Hematopoietic multipotent progenitor cell treated with erythropoietin and hydrocortisone succinate and interleukin-3 and kit ligand, for 8 days (in vitro differentiated cells): ENCODE data around the gene GLI3.
A peak's percentile ranks its signal among the peaks of the same experiment; 100 is the strongest.

Source experiments
- DNase-seq: peaks from one replicate; pipeline ENCODE4 v3.0.0-alpha.2; 2015

Gene GLI3

DNA sequence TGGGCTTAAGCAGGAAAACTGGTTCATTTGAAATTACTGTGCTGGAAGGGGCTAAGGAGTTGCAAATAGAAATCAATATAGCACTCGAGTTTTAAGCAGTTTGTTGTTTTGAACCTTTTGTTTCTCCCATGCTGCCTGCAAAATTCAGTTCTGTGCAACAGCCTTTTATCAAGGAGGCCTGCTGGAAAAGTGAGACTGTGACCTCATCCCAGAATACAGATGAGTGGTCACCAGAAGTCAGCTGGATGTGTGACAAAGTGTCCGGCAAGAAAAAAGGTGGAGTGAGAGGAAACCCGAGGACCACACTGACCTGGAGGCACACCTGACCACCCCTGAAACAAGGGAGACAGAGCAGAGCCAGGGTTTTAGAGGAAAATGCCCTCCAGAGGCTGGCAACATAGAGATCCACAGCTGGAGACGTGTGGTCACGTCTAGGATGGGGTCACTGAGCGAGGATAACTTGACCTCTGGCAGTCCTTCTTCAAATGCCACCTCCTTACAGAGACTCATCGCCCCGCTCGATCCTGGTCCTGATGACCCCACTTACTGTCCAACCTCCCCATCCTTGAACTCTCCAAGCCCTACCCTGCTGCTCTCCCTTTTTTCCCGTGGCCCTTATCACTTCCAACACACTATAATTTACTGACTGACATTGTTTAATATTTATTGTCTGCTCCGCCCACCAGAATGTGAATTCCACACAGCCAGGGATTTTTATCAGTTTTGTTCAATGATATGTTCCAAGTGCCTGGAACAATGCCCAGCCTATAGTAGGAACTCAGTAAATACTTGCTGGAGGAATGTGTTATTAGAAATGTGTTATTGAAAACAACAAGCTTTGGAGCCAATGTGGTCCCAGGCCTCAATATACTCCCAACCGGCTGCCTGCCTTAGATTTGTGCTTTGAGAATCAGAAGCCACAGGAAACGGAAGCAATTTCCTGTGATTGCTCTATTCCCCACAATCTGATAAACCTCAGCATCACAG lies 243.8 kb downstream of the GLI3 start:
- no peak for DNase-seq

DNA sequence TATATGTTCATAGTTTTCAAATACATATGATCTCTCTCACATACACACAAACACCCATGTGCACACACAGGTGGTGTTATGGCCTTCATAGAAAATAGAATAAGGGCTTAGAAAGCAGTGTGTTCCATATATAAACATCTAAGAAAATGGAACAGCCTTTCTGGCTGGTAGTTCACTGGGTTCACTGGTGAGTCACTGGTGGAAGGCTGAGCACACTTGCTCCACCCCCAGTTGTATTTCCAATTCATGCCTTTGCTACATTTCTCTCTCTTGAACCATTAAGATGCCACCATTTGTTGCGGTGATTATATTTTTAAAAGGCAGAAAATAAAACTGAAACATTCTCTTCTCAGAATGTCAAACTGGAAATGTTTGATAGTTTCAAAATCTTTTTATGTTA lies 252.1 kb downstream of the GLI3 start:
- no peak for DNase-seq

DNA sequence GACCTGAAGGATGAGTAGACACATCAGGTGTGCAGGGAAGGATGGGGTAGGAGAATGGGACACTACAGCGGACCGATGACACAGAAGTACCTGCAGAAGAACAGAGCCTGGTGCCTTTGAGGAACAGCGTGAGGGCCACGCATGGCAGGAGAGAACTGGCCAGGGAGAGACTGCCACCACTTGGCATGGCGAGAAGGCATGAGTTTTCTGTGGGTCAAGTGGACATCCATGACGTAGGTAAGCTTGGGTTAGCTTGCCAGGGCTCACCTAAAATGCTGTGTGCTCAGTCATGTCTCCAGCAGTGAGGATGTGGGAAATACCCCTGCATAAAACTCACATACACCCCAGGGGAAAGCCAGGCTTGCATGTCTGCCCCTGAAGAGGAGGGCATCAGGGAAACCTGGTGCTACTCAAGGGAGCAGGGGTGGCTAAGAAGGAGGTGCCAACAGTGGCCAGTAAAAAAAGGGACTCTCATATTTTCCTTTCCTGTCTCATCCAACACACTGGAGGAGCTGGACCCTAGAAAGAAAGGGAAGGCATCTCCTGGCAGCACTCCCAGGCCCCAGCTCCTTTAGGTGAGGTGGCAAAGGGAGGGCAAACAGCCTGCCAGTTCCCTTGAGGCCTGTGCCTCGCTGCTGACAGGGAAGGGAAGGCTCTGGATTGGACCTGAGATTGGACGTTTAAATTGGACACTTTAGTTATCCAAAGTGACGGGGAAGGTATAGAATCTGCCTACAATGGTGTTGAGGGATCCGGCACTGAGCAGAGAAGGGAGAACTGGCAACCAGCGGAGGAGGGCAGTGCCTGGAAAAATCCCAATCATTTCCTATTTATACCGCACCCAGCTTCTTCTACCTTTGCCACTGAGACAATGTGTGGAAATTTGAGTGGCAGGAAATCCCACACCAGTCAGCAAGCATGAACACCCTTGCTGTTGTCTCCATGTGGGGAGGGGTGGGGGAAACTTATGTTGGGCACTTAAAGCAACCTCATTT lies 255.7 kb downstream of the GLI3 start:
- no peak for DNase-seq

DNA sequence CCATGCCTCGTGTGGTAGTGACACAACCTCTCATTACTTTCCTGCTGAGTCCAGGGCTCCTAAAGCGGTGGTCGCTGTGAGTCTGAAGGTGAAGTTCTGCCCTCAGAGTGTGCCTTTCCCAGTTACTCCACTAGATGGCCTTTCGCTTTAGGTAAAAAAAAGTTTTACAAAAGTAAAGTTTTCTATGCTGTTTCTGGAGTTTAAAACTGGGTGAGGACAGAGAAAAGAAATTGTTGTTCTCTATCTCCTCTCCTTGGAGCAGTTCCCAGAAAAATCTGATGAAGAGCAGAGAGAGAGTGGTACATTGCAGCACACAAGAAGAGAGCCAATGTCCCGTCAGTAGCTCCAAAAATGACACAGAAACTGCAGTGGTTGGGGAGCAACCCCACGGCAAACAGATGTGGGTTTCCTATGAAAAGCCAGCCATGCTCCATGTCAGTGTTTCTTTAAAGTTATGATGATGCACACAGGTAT lies 257.1 kb downstream of the GLI3 start:
- peak; percentile 14 for DNase-seq

DNA sequence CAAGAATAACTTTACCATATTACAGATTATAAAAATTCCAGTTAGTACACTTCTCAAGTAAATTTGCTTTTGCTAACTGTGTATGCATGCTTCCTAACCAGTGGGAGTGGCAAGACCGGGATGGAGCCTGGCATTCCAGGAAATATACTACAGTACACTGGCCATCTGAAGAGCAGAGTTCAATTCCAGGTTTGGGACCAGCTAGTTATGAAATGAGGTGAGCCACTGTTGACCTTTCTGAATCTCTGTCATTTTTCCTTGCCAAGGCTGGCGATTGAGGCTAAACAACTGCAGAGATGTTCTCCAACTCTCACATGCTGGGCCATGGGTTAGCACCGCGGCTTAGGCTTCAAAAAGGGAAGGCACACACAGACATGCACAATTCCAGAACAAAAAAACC lies 258.2 kb downstream of the GLI3 start:
- DNase-seq, result no peak

DNA sequence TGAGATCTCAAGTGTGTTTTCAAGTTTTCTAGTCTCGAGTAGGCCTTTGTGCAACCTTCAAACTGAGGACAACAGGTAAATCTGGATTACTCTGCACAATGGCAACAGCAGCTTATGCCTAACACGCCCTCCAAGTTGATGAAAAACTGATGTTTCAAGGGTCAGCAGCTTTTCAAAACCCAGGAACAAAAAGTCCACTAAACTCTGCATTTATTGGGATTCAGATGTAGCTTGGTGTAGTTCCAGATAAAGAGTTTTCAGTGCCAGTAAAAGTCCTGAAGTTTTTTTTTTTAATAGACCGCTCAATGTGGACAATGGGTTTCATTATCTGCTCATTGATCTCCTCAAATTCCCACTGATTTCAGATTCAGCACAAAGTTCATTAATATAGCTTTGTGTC lies 259.3 kb downstream of the GLI3 start:
- DNase-seq, result no peak

DNA sequence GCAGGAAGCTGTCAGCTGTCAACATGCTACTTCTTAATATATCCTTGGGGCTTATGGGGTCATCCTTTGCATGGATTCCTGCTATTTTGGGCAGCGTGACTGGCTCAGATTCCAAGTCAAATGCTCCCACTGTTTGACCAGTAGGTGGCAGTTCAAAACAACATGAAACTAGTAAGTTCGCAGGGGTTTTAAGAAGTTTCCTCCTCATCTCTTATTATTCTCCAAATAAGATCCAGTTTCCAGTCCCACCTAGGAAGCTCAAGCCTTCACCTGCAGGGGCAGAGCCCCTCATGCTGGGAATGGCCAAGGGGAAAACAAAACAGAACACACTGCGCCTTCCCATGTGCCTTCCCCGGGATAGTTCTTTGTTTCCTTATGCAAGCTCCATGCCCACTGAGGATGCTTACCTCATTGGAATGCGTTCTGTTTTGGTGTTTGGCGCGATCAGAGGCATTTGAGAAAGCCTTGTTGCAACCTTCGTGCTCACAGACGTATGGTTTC lies 259.8 kb downstream of the GLI3 start:
- DNase-seq, result peak; percentile 17

DNA sequence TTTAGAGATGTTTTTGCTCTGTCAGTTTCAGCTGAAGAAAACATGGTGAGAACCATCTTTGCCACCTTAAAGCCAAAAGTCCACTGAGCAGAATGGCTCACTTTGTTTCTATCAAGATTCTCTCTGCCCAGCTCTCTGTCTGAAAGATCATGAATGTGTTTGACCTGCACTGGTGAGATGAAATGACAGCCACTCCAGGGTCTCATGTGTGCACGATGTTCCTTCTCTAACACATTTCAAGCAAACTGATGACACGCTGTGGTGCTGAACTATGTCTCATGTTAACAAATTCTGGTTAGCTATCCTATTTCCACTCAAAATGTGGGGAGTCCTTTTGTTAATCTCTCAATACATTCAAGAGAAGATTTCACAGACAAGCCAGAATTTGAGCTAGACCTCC lies 260.6 kb downstream of the GLI3 start:
- no peak for DNase-seq

DNA sequence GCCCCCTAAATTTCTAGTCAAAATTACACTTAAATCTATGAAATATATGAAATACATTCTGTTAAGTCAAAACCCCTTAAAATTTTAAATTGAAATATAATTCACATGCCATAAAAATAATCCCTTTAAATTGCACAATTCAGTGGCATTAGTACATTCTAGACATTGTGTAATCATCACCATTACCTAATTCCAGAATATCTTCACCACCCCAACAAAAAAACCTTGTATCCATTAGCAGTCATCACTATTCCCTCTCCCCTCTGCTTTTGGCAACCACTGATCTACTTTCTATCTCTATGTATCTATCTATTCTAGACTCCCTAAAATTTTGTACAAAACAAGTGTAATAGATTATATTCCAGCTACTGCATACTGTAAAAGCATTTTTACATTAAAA lies 261.2 kb downstream of the GLI3 start:
- no peak for DNase-seq

DNA sequence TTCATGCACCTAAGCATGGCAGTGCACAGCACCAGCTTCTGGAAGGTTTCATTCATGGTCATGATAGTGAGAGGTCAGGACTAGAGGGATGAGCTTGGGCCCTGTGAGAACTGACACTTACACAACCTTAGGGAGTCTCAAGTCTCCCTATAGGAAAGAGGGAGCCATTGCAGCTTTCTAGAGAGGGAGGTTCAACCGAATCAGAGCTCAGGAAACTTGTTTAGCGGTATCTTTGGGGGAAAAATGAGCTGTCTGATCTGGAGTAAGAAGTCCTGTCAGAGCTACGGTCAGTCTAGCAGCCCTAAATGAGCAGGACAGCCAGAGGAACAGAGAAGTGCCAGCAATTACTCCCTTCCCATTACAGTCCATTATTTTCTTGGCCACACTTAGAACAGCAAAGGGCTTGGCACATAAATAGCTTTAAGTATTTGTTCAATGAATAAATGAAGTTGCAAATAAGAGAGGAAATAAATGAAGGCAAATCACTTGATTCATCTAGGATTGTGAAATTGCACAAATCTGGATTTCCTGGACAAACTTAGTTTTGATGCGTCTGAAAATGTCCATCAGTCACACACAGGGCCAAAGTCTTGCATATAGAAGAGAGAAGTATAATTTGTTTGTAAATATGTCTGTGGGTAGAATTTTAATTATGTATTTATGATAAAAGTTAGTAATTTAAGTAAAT lies 262.0 kb downstream of the GLI3 start:
- no peak for DNase-seq

DNA sequence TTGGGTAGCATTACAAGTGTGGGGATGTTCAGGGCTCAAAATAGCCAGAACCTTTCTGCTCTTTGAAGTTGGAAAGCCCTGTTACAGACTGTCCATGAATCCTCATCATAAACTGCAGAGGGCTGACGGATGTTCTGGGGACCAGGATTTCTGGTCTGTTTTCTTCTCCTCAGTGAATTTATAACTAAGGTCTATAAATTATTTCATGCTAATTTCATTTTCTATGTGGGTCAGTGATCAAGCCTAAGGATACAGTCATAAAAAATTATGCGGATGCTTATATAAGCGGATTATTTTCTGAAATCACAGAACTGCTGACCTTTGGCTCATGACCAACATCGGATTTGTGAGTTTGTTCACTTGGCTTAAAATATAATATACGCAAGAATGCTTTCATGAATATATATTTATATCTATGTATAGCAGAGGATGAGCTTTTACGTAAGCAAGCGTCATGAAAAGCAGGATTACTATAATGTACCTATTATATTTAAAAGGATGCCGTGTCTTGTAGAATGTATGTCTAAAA lies 263.7 kb downstream of the GLI3 start:
- DNase-seq, result no peak

DNA sequence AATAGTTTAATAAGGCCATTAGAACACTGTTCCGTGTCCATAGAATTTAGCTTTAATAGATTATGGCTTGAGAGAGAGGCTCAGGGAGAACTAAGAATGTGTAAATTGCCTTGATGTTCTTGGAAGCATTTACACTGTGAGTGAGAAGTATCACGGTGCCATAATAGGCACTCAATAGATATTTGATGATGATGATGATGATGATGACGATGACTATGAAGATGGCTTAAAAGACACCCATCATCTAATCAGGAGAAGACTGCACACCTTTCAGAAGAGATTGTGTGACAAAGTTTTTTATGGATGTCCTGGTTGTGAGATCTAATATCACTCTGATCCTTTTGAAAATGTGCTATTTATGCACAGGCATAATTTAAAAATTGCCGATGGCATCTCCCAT lies 264.2 kb downstream of the GLI3 start:
- no peak for DNase-seq

DNA sequence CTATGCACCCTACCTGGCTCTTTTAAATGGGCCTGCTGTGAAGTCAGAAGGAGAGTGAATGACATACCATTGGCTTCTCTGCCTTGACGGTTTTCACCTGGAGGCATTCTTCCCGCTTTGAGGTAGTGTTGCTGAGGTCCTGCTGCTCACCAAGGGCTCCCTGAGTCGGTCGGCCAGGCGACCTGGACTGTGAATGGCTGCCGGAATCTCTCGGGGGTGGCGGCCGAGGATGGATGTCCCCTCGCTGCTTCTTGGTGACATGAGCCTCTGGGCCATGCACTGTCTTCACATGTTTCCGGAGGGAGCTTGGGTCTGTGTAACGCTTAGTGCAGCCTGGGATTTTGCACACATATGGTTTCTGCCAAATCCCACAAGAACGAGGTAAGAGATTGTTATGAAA lies 264.7 kb downstream of the GLI3 start:
- no peak for DNase-seq

DNA sequence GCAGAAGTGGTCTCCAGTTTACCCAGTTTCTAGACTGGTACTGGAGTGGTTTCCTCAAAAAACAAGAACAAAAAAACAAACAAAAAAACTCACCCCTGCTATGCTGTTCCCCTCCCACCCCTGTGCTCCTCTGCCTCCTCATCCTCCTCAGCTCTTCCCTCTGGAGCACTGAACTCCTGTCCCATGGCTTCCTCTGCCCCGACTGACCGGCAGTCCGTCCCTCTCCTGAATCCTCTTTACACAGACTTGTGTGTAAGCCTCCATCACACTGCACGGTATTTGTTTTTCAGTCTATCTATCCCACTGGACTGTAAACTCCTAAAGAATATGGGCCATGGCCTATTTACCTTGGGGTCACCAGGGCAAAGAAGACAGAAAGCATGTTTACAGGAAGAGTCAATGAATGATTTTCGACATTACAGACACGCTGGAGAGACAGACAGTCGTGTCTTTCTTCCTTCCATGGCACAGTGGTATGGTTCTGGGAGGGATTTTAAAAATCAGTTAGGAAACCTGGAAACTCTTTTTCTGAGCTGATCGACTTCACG lies 265.3 kb downstream of the GLI3 start:
- DNase-seq, result no peak

DNA sequence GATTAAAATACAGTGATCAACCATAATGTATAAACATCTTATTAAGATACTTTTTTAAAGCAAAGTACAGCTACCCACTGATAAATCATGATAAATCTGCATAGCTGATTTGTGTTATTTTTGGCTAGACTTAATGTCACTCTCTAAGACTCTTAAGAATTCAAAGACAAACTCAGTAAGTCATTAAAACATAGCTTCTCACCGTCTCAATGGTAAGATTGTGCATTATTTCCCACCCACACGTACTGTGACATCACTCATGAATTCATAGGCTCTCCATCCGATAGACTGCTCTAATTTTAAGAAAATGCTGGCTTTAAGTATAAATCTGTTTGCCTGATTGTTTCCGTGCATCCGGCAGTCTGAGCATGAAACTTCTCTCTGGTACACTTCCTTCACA lies 266.1 kb downstream of the GLI3 start:
- no peak for DNase-seq

DNA sequence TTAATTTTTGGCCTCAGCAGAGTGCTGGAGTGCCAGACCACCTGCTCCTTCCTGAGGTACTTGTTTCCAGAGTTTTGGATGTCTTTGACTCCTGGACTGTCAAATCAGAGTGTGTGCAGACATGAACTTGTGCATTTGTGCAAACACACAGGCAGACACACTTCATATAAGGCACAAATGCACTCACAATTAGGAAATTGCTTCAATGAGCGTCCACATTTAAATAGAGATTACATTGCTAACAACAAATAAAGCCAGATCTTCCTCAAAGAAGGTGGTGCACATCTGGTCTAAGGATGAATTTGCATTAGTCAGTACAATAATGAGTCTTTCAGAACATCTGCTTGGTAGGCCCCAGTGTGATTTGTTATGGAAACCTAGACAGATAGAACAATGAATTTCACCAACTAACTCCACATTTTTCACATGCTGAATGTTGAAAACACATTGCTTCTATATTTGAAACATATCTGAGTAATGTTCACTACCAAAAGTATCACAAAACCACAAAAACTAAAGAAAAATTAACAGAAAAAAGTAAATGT lies 267.4 kb downstream of the GLI3 start:
- no peak for DNase-seq

DNA sequence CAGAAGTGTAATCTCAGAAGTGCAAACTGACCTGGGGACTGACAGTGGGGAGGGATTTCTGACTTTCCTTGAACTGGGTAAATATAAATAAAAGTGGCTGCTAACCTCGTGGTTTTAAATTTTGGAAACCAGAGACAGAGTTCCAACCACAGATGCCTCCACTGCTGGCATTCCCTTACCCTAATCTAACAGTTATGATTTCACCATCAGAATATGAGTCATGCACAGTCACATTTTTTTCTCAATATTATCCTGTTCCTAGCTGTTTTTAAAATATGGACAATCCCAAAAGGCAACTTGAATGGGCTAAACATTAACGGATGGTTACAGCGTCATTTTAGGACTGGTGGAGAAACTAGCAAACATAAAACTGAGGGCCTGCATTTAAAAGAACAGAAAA lies 269.9 kb downstream of the GLI3 start:
- DNase-seq, result no peak

DNA sequence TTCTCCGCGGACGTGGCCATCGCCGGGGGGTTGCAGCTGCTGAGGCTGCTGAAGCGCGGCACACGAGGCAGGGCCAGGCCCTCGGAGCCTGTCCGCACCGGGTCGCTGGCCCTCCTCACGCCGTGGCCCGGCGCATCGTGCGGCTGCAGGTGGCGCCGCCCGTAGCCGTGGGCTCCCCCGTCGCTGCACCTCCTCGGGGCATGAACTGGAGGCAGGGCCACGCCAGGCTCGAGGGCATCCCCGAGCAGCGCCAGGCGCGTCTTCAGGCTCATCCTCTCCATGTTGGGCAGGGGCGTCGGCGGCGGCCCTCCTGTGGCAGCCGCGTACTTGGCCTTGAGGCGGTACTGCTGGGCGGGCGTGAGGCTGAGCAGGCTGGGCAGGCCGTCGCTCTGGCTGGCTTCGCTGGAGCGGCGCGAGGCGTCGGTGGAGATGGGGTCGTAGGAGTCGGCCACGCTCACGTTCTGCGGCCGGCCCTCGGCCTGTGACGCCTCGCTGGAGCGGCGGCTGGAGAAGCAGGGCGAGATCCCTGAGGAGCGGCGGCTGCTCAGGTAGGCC lies 271.0 kb downstream of the GLI3 start:
- no peak for DNase-seq

DNA sequence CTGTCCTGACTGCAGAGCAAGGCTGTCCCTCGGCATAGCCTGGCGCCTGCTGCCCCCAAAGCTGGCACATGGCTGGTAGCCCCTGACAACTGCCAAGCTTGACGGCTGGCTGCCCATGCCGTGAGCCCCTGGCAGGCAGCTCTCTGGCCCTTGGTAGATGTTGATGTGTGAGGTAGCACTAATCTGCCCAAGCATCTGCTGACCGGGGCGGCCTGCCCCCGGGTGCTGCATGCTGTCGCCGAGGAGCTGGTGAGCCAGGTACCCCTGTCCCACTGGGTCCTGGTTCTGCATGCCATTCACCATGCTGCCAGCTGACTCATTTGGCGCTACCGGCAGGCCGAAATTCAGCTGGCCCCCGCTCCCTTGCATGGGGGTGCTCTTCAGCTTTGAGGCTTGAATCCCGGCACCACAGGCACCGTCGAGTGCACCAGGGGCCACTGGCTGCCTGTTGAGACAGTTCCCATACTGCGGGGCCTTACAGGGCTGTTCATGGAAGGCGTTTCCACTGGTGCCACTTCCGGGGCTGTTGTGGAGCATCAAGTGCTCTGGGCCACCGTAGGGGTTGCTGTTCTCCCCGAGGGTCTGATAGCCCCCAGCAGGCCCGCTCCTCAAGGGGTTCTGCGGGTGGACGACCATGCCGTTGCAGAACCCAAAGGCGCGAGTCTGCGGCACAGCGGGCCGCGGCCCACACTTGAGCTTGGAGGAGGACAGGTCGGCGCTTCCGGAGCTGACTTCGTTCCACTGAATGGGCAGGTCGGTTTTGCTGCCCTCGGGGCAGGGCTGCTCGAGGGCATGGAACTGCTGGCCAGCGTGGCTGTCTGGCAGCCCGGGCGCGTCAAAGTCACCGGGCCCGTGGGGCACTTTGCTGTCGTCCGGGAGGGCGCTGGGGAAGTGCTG lies 271.9 kb downstream of the GLI3 start:
- no peak for DNase-seq

DNA sequence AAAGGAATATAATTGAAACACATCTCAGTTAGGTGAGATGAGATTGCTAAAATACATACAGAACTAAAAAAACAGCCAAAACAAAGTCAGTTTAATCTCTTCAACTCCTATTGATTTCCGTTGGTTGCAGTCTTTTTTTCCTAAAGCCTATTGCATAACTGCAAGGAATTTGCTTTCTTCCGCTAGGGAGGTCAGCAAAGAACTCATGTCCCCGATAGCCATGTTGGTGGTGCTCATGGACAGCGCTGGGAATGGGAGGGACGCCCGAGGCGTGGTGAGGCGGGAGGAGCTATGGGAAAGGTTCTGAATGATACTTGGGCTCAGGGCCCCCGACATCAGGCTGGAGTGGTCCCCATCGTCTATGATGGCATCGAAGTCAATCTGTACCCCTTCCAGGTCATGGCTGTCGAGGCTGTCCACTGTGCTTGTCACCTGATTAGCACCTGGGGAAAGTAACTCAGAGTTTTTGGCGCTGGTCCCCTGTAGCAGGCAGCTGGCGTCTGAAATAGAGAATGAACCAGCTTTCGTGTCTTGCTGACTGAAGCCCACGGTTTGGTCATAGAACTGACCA lies 272.7 kb downstream of the GLI3 start:
- DNase-seq, result no peak
